Measurements from ENCODE around the gene MRPL45. TPM values are rescaled to one million over a fixed set of nuclear protein-coding genes. Genes with fewer than 3 reads are reported as not detected.
"Not testable (repeated sequence)": the region's sequence is repeated elsewhere in the genome, so short reads cannot be mapped to it uniquely, and the experiment has no call there.

The MRPL45 gene
- polyA plus RNA-seq, 1 donor from 2014 or later, result 27.5 TPM

- not testable (repeated sequence) for H4K20me1 ChIP-seq (ENCODE audit: insufficient read depth); H3K27ac ChIP-seq (ENCODE audit: low read length); H3K4me3 ChIP-seq (ENCODE audit: low read length); H3K36me3 ChIP-seq (ENCODE audit: insufficient read depth, low read length); H3K9ac ChIP-seq (ENCODE audit: low read length); H3K4me2 ChIP-seq (ENCODE audit: low read length); H3K9me3 ChIP-seq (ENCODE audit: low read length); H3K79me2 ChIP-seq (replicated peaks; ENCODE audit: insufficient read depth, low read length); H3K27me3 ChIP-seq (ENCODE audit: insufficient read depth, low read depth, low read length); H3K9me2 ChIP-seq (ENCODE audit: insufficient read depth, low read length); H2AFZ ChIP-seq (ENCODE audit: low read depth, low read length); H3F3A ChIP-seq (ENCODE audit: insufficient read depth, low read length, poor library complexity, severe bottlenecking)
Measured at GRCh38 chr17:38295602-38296365, 1.2 kb upstream of the MRPL45 start.

- no peaks in the 10 kb centered on the region for H3K79me2 ChIP-seq (replicated peaks; ENCODE audit: insufficient read depth, low read length)
- no peaks in the 10 kb centered on the region for H4K20me1 ChIP-seq (ENCODE audit: insufficient read depth)
- no peak overlapping the region for H2AFZ ChIP-seq (ENCODE audit: low read depth, low read length)
- no peaks in the 10 kb centered on the region for H3K27me3 ChIP-seq (ENCODE audit: insufficient read depth, low read depth, low read length)
- H3K9me3 ChIP-seq (ENCODE audit: low read length), result no peaks in the 10 kb centered on the region
- no peak overlapping the region for H3K27ac ChIP-seq (ENCODE audit: low read length)
- H3K9ac ChIP-seq (ENCODE audit: low read length), result no peak overlapping the region
- no peaks in the 10 kb centered on the region for H3K9me2 ChIP-seq (ENCODE audit: insufficient read depth, low read length)
- H3F3A ChIP-seq (ENCODE audit: insufficient read depth, low read length, poor library complexity, severe bottlenecking), result no peaks in the 10 kb centered on the region
- H3K4me2 ChIP-seq (ENCODE audit: low read length), result no peak overlapping the region
- H3K36me3 ChIP-seq (ENCODE audit: insufficient read depth, low read length), result no peaks in the 10 kb centered on the region
- no peak overlapping the region for H3K4me3 ChIP-seq (ENCODE audit: low read length)
- TF ChIP-seq CTCF (IDR thresholded peaks at IDR 0.05; ENCODE audit: poor library complexity, severe bottlenecking) (no peak), REST (IDR thresholded peaks at IDR 0.05; ENCODE audit: borderline replicate concordance) (no peak), MXI1 (conservative IDR thresholded peaks at IDR 0.05; ENCODE audit: poor library complexity, severe bottlenecking) (no peak), SMC3 (conservative IDR thresholded peaks at IDR 0.05; ENCODE audit: poor library complexity) (no peak), EZH2 (IDR thresholded peaks at IDR 0.05; ENCODE audit: borderline replicate concordance, insufficient read depth, low read length, poor library complexity, severe bottlenecking) (no peak), RAD21 (conservative IDR thresholded peaks at IDR 0.05) (no peak), TAF1 (IDR thresholded peaks at IDR 0.05; ENCODE audit: low read depth) (no peak), POLR2AphosphoS5 (IDR thresholded peaks at IDR 0.05) (no peak), EP300 (conservative IDR thresholded peaks at IDR 0.05; ENCODE audit: poor library complexity, severe bottlenecking) (no peak)
Measured at GRCh38 chr17:38315497-38315896, 18.5 kb downstream of the MRPL45 start.

Measured in neural cell (in vitro differentiated cells).